Retinal pigment epithelial cell (primary cell): ENCODE results near the gene DAB2.

Source experiments
- DNase-seq: peaks from one replicate; pipeline ENCODE4 v3.0.0-alpha.2; 2010; ENCODE audit warnings: low read depth
- H3K4me3 ChIP-seq: 2 replicates; pipeline ENCODE4 v1.5.1; 2011; ENCODE audit warnings: mild to moderate bottlenecking, low read length, control low read depth, moderate library complexity
- CTCF ChIP-seq: conservative IDR thresholded peaks from 2 replicates; pipeline ENCODE4 v1.5.1; 2011; ENCODE audit warnings: low read depth, low read length, control low read depth, inconsistent platforms

DAB2 gene

GRCh38 chr5:39430461-39430860 is 5.7 kb upstream of the DAB2 start:
- no peak for TF ChIP-seq CTCF
- no peak overlapping the region for H3K4me3 ChIP-seq
- DNase-seq, result no peak

GRCh38 chr5:39428640-39429039 is 3.9 kb upstream of the DAB2 start:
- TF ChIP-seq CTCF, result no peak
- DNase-seq, result peak; percentile 21
- H3K4me3 ChIP-seq, result no peak overlapping the region

GRCh38 chr5:39427633-39428032 is 2.9 kb upstream of the DAB2 start:
- no peak overlapping the region for H3K4me3 ChIP-seq
- TF ChIP-seq CTCF, result no peak
- DNase-seq, result no peak

GRCh38 chr5:39427229-39427628 is 2.4 kb upstream of the DAB2 start:
- peak overlapping the region; percentile 10 for H3K4me3 ChIP-seq
- TF ChIP-seq CTCF, result no peak
- peak; percentile 86 for DNase-seq

- peak overlapping the region; percentile 10 for H3K4me3 ChIP-seq
- DNase-seq, result no peak
- no peak for TF ChIP-seq CTCF
Measured at GRCh38 chr5:39426746-39427105, 1.9 kb upstream of the DAB2 start.

GRCh38 chr5:39426051-39426745 is 1.4 kb upstream of the DAB2 start:
- peak overlapping the region; percentile 71 for H3K4me3 ChIP-seq

More at GRCh38 chr5:39426051-39426745, 1.4 kb upstream of the DAB2 start:
- TF ChIP-seq CTCF, result no peak
- no peak for DNase-seq
